HG03066 (cell line): ENCODE results near the gene ERBIN.
"Not testable (repeated sequence)": the region's sequence is repeated elsewhere in the genome, so short reads cannot be mapped to it uniquely, and the experiment has no call there.

Source experiments
- ATAC-seq: cut with Tn5 transposase; IDR thresholded peaks from one replicate; pipeline ENCODE4 v1.9.1; 2021; ENCODE audit warnings: low read depth; ENCODE audit not compliant: unreplicated experiment

ERBIN gene

DNA sequence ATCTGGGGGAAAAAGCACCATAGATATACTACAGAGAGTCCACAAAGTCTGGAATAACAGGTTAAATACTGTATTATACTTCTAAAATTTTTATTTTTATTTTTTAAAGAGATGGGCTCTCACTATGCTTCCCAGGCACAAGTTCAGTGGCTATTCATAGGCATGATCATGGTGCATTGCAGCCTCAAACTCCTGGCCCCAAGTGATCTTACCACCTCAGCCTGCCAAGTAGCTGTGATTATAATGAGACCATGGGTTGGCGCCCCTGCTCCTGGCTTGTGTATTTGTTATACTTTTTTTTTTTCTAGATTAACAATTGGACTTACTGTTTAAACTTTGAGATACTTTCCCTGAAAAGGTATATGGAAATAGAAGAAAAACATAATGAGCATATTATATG is 25.9 kb downstream of the ERBIN start:
- ATAC-seq = no peak

DNA sequence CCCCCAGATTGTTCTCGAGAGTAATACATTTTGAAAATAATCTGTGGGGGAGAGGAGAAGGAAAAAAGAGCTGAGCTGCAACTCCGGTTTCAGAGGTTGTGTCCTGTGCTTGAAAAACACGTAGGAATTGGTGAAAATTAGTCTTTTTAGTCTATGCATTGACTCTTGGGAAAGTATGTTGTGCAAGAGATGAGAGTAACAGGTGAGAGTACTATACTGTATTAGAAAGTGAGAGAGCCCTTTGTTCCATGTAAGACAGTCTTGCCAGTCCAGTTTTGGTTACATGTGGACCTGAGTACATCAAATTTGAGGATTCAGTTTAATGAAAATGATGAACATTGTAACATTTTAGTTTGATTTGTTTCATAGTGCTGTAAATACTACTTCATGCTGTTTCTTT is 27.8 kb downstream of the ERBIN start:
- ATAC-seq = no peak

DNA sequence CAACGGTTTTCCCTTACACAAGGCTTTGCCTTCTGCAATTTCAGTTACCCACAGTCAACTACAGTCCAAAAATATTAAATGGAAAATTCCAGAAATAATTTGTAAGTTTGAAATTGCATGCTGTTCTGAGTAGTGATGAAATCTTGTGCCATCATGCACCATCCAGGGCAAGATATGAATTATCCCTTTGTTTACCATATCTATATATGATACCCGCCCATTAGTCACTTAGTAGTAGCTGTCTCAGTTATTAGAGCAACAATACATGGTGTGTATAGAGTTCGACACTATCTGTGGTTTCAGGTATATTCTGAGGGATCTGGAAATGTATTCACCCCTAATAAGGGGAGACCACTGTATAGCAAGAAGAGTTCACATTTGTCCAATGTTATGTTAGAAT is 29.4 kb downstream of the ERBIN start:
- no peak for ATAC-seq

DNA sequence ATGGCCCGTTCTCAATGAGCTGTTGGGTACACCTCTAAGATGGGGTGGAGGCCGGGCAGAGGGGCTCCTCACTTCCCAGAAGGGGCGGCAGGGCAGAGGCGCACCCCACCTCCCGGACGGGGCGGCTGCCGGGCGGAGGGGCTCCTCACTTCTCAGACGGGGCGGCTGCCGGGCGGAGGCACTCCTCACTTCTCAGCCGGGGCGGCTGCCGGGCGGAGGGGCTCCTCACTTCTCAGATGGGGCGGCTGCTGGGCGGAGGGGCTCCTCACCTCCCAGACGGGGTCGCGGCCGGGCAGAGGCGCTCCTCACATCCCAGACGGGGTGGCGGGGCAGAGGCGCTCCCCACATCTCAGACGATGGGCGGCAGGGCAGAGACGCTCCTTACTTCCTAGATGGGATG is 31.3 kb downstream of the ERBIN start:
- not testable (repeated sequence) for ATAC-seq

DNA sequence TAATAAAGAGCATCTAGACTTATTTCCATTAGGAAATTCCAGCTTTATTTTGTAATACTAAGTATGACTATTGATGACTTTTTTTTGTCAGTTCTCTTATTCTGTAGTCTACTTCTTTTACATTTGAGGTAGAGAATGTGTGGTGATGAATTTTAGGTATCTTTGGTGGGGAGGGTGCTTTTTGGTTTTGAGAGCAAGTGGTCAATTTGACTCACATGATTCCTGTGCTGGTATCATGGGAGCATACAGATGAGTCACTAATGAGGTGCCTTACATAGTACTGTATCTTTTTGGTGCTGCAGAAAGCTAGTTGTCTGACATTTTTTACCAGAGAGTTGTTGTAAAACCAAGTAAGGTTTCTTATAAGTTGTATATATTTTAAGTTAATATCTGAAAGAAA is 35.3 kb downstream of the ERBIN start:
- ATAC-seq = no peak

DNA sequence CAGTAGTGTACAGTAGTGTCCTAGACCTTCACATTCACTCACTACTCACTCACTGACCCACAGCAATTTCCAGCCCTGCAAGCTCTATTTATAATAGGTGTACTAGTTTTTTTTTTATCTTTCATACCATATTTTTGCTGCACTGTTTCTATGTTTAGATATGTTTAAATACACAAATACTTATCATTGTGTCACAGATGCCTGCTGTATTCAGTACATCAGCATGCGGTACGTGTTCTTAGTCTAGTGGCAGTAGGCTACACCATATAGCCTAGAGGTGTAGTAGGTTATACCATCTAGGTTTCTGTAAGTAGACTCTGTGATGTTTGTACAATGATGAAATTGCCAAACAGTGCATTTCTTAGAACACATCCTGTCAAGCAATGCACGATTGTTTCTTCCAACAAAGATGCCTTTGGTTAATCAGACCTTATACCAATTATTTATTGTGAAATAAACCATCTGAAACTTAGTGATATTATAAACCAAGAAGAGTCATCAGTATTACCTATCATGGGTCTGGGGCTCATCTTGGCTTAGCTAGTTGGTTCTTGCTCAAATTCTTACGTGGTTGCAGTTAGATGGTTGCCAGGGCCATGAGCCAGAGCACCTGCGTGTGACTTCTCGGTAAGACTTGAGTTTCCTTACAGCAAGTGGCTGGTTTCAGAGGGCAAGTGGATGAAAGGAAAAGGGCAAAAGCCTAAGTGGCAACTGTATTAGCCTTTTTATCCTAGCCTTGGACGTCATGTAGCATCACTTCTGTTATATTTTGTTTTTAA is 41.1 kb downstream of the ERBIN start:
- ATAC-seq = no peak

DNA sequence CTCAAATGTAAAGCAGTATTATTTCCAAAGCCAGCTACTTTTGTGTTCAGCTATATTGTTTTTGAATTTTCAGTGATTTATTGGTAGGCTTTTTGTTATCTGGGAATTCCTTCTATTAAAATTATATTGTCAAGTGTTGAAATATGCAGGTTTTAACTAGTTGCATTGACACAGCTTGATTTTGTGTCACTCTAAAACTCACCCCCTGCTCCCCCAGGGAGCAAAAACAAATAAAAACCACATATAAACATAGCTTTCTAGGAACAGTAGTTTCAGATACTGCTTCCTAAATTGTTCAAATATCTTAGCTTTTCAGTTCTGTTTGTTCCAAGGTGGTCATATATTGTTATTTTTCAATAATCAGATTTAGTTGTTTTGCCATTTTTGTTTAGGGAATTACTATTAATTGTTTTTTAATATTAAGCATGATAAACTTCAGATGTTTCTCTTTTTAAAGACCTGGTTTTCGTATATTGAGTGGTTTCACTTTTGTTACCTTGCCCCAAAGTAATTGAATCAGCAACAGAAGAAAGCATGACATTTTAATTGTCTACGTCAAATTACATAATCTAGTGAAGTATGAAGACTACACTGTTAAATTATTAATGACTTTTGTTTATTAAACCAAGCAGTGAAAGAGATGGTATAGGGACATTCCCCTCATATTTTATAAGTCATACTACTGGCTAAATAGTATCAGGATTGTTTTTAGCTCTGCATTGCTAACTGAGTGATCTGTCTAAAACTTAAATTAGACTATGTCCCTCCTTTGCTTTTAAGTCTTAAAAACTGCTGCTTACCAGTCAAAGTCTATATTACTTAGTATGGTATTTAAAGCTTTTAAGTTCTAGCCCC is 43.4 kb downstream of the ERBIN start:
- no peak for ATAC-seq

DNA sequence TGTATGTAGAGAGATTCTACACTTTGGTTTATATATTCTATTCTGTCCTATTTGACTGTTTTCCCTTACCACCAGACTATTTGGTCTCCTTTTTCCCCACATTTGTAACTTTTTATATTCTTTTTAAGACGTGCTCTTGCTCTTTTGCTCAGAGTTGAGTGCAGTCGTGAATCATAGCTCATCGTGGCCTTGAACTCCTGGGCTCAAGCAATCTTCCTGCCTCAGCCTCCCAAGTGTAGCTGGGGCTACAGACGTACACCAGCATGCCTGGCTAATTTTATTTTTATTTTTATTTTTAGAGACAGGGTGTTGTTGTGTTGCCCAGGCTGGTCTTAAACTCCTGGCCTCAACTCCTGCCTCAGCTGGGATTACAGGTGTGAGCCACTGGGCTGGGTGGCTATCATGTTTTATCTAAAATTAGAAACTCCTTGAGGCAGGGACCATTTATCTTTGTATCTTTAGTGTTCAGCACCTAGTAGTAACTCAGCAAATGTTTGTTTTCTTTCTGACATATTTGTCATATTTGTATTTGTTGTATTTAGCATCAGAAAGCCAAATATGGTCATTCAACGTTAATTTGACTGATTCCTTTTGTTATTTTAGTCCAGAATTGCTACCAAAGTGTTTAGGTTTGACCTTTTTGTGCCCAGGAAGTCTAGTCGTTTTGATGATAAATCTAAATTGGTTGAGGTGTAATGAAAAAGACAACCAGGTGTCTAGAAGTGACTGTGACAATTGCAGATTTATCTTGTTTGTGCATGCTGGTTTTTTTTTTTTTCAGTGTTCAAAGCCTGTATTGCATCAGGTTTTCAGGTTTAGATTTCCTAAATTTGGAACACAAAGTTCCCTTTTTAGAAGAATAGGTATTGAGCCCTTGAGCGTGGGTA is 44.3 kb downstream of the ERBIN start:
- no peak for ATAC-seq

DNA sequence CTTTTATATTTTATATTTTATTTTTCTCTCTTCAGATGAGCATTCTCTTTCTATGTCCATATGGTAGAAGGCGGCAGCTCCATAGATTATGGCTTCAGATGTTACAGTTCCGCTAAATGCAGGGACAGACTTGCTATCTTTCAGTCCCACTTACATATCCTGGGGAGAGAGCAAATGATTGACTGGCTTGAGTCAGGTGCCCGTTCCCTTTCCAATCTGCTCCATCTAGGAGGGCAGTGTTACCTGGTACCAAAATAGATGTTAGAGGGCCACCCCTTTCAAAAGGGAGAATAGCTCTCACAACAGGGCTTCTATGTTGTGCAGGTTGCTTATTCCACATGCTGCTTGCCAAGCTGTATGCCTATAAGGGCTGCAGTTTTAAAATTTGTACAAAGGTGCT is 45.3 kb downstream of the ERBIN start:
- no peak for ATAC-seq

DNA sequence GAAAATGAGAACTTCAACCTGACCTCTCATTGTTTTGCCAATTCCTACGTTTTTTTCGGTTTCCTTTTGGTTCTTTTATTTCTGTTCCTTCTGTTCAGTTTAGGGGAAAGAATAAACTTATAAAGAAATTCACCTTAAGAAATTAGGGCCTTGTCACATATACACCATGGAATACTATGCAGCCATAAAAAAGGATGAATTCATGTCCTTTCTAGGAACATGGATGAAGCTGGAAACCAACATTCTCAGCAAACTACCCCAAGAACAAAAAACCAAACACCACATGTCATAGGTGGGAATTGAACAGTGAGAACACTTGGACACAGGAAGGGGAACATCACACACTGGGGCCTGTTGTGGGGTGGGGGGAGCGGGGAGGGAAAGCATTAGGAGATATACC is 46.5 kb downstream of the ERBIN start:
- not testable (repeated sequence) for ATAC-seq

DNA sequence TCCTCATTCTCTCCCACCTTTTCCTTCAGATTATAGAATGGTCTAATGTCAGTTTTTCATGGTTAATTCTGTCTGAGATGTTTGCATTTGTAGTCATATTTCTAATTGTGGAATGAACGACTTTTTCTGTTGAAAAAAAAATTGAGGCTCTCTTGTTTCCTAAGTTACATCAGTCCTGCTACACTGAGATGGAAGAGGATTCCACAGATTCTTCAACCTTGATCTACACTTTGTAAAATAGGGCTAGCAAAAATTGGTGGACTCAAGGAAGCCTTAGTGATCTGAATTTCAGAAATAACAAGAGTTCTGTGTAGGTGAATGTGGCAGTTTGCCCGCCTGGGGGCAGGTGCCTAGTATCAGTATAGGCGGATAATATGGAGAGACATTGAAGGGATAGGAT is 51.9 kb downstream of the ERBIN start:
- ATAC-seq = no peak

DNA sequence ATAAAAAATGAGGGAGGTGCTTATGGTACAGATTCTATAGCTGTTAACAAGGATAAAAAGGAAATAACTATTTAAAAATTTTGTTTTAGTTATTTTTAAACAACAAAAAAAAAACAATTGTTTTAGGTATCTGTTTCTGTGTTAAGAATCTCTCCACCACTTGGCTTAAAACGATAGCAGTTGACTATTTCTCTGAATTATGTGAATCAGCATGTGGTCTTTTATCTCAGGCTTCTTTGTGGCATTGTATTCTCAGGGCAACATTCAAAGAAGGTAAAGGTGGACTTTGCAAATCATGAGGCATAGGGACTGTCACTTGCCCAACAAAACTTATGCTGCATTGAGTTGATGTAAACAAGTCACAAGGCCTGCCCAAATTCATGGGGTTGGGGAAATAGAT is 55.2 kb downstream of the ERBIN start:
- no peak for ATAC-seq

DNA sequence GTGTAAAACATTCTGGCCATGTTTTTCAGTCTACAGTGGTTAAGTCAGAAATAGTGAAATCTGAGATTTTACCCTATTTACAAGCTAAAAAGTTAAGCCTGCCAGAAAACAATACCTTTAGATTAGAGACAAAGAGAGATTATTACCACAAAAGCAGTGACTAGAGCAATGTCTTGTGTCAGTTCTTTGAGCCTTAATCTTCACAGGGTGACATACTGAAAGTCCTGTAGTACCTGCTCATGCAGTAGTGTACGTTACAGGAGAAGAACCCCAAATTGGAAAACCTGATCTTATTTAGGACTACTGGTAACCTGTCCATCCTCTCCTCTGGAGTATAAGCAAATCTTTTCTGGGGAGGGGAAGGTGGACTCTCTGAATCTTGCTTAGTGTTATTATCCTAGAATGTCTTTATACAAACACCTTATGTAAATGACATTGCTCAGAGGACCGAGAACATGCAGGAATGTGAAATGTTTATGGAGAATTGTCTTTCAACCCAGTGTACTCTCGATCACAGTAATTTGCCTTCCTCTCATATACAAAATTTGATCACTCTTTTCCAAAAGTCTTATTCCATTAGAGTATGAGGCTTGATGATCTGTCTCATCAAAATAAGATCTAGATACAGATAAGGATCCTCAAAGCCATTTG is 55.7 kb downstream of the ERBIN start:
- ATAC-seq = no peak

DNA sequence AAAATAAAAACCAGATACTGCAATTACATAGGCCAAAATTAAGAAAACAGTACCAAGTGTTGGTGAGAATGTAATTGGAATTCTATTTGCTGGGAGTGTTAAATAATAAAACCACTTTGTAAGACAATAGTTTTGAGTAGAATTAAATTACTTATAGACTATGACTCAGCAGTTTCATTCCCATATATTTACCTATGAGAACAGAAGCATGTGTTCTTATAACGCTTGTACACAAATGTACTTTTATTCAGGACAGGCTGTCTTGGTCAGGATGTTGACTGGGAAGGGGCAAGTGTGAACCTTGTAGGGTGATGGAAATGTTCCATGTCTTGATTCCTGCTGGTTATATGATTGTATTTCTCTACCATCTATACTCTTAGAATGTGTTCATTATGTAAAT is 56.3 kb downstream of the ERBIN start:
- ATAC-seq = no peak

DNA sequence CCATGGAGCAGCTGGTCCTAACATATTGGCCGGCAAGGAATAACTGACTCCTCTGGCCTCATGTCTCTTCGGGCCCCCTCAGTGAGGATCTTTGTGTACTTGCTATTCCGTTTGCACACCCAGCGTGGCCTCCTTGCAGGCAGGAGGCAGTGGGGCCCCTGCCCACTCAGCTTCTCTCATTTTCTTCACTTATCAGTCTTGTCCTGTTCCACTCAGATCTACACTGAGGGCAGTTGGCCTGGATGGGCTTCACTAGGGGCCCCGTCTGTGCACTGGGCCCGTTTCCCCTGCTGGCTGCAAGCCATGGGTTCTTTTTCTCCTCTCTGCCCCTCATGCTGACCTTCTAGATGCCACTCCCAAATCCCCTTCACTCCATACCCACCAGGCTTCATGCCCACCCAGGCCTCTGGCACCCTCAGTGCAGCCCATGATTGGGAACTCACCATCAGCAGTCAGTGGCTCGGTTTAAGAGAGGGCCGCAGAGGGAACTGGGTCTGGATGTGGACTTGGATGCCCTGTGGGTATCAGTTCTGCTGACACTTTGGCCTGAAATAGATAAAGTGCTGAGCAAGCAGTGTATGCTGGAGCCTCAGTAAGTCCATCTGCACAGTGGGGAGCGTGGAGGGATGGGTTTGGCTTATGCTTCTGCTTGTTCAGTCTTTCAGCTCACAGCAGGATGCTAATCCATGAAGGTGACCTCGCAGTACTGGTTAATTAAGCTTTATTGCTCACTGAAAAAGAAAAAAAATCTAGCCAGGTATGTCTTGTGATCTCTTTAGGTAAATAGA is 57.9 kb downstream of the ERBIN start:
- ATAC-seq = no peak

DNA sequence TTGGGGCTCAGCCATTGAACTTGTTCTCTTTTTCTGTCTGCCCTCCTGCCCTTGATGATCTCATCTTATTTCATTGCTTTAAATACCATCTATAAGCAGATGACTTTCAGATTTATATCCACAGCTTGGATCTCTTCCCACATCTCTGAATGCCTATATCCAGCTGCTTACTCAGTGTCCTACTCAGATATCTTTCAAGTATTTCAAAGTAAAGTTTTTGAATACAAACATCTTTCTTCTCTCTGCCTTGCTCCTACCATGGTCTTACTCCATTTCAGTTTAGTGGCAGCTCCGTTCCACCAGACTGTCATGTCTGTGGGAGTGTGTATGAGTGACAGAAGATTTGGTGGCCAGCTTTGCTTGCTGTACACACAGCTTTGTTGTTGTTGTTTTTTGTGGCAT is 59.7 kb downstream of the ERBIN start:
- ATAC-seq = no peak

DNA sequence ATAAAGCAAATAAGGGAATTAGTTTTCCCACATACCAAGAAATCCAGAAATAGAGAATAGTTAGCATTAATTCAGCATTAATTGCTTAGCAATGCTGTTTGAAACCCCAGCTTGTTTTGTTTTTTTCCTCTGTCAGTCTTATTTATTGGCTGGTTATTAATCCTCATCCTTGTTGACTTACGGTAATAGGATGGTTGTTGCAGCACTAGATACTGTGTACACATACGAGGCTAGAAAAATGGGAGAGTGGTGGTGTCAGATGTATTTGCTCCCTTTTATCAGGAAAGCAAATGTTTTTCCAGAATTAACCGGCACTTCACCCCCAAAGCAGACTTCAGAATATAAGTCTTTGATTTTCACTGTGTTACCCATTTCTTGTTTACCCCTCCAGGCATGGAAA is 60.4 kb downstream of the ERBIN start:
- no peak for ATAC-seq

DNA sequence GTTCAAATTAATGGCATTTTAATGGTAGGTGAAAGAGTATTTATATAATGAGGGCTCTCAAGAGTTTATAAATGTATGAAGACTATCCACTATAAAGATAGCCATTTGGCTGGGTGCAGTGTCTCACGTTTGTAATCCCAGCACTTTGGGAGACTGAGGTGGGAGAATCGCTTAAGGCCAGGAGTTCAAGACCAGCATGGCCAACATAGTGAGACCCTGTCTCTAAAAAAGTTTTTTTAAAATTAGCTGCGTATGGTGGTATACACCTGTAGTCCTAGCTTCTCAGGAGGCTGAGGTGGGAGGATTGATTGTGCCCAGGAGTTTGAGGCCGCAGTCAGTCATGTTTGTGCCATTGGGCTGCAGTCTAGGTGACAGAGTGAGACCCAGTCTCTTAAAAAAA is 61.6 kb downstream of the ERBIN start:
- no peak for ATAC-seq

DNA sequence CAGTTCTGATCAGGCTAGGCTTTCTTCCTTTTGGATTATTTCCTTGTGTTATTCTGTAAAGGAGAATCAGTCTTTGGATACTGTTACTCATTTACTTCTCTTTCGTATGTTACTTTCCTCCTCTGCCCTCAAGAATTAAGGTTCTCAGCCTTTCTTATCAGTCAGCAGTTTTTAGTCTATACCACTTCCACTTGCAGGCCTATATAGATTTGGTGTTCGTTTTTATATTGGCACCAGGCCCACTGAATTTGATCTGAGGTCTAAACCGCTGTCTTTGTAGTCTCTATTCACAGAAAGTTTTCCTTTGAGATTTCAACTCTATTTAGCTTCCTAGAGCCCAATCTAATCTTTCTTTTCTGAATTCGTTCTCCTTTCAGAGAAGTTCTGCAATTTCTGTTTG is 62.8 kb downstream of the ERBIN start:
- ATAC-seq = no peak

DNA sequence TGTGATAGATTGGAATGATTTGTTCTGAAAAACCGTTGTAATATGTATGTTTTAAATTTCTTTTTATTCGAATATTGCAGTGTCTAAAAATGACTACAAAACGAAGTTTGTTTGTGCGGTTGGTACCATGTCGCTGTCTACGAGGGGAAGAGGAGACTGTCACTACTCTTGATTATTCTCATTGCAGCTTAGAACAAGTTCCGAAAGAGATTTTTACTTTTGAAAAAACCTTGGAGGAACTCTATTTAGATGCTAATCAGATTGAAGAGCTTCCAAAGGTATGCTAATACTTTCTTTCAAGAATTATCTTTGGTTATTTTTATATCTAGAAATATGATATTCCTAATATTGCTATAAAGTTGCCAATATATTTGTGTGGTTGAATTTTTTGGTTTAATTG is 66.3 kb downstream of the ERBIN start:
- no peak for ATAC-seq
